HG03558 (cell line): ENCODE results near the gene VPS26C.
"Not testable (repeated sequence)": the region's sequence is repeated elsewhere in the genome, so short reads cannot be mapped to it uniquely, and the experiment has no call there.

ENCODE experiments used
- ATAC-seq: cut with Tn5 transposase; IDR thresholded peaks from one replicate; pipeline ENCODE4 v1.9.1; 2021; ENCODE audit warnings: moderate number of reproducible peaks; ENCODE audit not compliant: unreplicated experiment; ENCODE audit errors: extremely low read depth

The VPS26C gene

DNA sequence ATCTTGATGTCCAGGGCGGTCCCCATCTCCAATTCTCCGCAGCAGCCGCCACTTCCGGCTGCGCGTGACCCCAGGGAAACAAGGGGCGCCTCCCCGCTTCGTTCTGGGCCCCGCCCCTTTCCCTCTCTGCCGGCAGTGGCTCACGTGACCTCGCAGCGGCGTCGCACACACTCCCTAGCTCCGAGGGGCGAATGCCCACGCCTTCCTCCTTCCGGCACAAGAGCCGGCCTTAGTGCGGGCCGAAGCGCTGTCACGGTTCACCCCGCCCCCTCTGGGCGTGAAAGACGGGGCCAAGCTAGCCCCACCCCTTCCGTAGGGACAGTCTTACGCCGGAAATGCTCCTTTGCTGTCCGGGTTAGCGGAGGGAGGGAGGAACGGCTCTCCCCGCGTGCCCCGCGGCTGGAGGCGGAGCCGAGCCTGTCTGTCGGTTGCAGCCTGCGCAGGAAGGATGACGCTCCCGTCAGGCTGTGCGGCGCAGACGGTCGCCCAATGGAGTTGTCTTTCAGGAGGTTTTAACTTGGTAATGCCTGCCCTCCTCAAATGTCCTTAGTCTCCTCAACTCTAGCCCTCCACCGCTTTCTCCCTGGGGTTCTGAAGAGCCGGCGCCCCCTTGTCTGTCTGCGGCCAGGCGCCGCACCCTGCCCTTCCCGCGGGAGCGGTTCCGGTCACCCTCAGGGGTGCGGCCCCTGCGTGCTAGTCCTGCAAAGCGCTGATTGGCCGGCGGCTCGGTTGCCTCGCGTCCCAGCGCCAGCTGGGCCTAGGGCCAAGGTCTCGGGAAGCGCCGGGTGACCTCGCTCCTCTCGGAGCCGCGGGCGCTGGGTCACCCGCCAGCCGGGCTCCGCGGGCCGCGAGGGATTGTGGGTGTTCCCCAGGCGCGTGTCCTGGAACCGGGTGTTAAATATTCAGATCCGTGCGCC, at the start of gene VPS26C:
Gene VPS26C (minus strand): TSS at position 66 of the 917 bp plus-strand sequence. CDS start 40 bp downstream, at position 26.
- ATAC-seq = peak; percentile 89

DNA sequence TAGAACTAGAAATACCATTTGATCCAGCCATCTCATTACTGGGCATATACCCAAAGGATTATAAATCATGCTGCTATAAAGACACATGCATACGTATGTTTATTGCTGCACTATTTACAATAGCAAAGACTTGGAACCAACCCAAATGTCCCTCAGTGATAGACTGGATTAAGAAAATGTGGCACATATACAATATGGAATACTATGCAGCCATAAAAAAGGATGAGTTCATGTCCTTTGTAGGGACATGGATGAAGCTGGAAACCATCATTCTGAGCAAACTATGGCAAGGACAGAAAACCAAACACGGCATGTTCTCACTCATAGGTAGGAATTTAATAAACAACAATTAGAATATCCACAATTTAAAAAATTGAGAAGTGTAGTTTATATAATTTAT, 48.9 kb upstream of the VPS26C start:
- ATAC-seq = not testable (repeated sequence)

DNA sequence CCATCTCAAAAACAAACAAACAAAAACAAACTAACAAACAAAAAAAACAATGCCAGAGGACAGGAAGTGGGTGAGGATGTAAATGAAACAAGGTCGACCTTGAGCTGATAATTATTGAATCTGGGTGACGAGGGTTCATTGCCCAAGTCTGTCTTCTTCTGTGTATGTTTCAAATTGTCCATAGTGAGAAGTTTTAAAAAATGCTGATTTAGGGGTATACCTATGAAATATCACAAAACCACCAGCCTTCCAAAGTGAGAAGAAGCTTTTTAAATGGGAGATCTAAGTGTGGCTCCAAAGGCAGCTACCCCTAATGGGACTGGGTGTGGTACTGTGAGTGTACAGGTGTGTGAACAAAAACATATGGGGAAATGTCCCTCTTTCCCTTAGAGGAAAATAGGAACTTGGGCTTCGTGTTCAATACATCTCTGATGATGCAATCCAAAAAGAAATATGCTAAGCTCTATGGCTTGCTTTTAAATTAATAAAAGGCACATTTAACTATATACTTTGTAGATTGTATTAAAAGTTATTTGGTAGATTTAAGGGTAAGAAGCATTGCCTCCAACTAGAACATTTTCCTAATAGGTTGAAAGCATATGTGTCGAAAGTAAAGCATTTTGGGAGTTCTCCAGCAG, 33.1 kb upstream of the VPS26C start:
- ATAC-seq = no peak

DNA sequence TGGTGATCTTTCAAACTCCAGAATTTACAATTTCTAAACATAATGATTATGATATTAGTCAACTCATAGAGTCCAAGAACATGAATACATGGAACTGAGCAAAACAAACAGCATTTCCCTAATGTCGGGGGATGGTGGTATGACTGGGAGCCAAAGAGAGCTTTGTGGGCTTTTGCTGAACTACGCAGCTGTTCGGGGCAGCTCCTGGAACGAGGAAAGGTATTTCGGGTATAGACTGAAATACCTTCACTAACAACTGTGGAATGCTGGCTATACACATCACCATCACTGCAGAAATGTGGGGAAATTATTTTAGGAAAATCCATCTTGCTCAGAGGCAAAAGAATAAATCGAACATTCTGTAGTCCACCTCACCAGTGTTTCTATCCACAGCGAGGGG, 30.2 kb upstream of the VPS26C start:
- no peak for ATAC-seq

DNA sequence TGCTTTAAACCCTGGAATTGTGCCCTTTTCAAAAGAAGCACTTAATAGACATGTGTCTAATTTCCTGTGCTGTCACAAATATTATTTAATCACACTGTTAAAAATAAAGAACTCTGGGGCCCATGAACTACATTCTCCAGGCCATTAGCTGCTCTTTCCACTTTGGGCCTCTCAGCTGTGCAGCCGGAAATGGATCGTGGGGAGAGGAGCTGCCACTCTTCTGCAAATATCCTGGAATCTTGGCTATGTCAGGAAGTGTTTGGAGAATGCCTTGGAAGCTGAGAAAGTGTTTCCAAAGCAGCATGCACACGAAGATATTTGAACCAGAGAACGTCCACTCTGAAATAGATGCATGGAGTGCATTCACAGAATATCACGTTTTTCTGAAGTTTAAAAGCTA, 27.5 kb upstream of the VPS26C start:
- no peak for ATAC-seq

DNA sequence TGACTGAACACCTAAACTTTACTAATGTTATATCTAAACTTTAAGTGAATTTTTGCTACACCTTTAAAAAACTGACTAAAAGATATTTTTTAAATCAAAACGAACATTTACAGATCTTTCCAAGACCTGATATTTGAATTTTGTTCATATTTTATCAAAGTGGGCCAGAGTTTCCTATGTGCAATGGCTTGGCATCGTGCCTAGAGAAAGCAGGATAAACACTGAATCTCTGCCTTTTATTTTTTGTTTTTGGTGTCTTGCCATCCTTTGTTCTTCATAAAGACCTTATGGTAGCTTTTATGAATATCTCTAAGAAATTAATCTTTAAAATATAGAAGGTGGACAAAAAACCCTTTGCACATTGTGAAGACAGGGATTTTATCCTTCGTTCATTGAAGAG, 25.8 kb upstream of the VPS26C start:
- no peak for ATAC-seq

DNA sequence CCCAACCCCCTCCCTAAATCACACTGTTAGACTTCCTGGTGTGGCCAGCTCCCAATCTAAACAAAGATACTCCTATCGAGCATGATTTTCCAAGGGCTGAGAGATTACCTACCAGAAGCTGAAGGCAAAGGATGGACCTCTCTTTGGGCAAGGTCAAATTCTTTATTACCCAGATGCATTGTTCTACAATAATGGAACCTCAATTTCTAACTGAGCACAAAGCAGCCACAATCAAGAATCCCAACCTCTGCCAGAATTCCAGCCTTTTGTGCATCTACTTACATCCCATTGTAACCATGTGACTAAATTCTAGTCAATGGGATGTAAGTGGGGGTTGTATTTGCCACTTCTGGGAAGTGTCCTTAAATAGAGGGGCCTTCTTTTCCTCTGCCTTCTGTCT, 24.9 kb upstream of the VPS26C start:
- no peak for ATAC-seq

DNA sequence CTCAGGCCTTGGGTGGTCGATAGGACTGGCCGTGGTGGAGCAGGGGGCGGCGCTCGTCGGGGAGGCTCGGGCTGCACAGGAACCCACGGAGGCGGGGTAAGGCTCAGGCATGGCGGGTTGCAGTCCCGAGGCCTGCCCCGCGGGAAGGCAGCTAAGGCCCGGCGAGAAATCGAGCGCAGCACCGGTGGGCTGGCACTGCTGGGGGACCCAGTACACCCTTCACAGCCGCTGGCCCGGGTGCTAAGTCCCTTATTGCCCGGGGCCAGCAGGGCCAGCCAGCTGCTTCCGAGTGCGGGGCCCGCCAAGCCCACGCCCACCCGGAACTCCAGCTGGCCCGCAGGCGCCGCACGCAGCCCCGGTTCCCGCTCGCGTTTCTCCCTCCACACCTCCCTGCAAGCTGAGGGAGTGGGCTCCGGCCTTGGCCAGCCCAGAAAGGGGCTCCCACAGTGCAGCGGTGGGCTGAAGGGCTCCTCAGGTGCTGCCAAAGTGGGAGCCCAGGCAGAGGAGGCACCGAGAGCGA, 16.1 kb upstream of the VPS26C start:
- ATAC-seq = not testable (repeated sequence)

DNA sequence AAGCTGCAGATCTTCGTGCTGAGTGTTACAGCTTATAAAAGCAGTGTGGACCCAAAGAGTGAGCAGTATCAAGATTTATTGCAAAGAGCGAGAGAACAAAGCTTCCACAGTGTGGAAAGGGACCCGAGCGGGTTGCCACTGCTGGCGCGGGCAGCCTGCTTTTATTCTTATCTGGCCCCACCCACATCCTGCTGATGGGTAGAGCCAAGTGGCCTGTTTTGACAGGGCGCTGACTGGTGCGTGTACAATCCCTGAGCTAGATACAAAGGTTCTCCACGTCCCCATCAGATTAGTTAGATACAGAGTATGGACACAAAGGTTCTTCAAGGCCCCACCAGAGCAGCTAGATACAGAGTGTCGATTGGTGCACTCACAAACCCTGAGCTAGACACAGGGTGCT, 15.5 kb upstream of the VPS26C start:
- ATAC-seq = not testable (repeated sequence)

DNA sequence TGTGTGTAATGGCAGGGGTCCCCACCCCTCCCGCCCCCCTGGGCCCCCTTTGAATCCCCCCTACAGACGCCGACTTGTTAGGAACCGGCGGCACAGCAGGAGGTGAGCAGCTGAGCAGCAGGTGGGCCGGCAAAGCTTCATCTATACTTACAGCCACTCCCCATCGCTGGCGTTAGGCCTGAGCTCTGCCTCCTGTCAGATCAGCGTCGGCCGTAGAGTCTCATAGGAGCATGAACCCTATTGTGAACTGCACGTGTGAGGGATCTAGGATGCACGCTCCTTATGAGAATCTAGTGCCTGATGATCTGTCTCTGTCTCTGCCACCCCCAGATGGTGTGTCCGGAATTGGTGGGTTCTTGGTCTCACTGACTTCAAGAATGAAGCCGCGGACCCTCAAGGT, 14.9 kb upstream of the VPS26C start:
- no peak for ATAC-seq

DNA sequence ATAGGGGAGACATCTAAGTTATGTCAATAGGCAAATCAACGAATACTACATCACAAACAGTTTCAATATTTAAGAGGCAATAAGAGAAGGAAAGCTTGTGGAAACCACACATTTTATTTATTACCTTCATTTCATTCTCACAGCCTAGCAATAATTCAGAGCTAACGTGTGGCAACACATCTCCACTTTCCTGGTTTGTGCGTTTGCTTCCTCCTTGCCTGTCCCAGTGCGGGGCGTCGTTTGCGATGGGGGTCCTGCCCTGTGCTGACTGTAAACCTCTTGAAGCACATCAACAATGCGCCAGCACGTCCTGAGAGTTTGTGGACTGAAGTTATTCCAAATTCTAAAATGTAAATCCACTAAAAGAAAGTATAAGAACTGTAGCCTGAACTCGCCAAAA, 14.4 kb upstream of the VPS26C start:
- ATAC-seq = no peak

DNA sequence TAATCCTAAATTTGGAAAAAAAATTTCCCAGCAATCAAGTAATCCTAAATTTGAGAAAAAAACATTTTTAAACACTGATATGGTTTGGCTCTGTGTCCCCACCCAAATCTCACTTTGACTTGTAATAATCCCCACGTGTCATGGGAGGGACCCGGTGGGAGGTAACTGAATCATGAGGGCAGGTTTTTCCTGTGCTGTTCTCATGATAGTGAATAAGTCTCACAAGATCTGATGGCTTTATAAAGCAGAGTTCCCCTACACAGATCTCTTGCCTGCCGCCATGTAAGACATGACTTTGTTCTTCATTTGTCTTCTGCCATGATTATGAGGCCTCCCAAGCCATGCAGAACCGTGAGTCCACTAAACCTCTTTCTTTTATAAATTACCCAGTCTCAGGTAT, 12.1 kb upstream of the VPS26C start:
- not testable (repeated sequence) for ATAC-seq

DNA sequence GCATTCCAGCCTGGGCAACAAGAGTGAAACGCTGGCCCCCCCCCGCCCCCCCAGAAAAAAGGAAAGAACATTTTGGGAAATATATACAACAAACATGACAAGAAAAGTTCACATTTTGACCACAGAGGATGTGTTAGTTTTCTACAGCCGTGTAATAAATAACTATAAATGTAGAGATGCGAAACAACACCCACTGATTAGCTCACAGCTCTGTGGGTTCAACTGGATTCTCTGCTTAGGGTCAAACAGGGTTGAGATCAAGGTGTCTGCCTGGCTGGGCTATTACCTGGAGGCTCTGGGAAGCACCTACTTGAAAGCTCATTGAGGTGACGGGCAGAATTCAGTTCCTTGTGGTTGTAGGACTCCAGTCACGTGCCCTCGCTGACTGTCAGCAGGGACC, 11.1 kb upstream of the VPS26C start:
- no peak for ATAC-seq

DNA sequence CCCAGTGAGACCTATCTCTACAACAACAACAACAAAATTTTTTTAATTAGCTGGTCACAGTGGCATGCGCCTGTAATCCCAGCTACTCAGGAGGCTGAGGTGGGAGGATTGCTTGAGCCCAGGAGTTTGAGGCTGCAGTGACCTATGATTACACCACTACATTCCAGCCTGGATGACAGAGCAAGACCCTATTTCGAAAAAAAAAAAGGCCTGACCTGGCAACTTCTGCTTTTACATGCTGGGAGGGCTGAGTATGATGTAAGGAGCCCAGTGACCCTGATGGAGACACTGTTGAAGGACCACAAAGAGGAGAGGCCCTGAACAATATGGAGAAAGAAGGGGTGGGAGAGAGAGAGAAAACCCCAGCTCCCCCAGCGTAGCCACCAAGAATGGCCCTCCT, 9.2 kb upstream of the VPS26C start:
- no peak for ATAC-seq

DNA sequence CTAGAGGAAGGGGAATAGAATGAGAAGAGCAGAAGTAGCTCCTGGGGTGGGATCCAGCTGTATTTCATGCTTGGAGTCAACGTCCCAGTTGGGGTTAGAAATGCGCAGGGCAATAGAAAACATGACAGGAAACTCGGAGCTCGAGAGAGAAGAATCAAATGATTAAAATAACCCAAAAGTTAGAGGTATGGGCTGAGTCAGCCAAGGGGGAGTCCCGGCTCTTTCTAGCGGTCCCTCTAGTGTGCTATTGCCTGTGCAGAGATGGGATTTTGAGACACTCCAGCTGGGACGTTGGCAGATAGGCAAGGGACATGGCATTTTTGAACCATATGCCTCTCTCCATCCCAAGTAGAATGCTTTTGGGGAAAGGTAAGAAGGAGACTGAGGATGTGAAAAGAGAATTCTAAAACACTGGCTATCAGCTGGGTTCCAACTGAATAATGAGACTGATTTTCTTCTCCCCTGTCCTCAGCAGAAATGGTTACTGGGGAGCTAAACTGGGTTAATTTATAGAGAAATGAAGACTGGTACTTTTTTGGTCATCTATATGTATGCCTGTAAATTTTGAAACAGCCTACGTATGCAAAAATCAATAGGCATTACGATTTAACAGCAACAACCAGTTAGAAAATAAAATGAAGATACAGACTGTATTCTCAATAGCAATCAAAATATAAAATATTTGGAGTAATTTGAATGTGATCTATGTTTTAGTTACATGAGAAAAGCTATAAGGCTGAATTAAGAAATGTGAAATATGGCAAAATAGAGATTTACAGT, 7.0 kb upstream of the VPS26C start:
- no peak for ATAC-seq

DNA sequence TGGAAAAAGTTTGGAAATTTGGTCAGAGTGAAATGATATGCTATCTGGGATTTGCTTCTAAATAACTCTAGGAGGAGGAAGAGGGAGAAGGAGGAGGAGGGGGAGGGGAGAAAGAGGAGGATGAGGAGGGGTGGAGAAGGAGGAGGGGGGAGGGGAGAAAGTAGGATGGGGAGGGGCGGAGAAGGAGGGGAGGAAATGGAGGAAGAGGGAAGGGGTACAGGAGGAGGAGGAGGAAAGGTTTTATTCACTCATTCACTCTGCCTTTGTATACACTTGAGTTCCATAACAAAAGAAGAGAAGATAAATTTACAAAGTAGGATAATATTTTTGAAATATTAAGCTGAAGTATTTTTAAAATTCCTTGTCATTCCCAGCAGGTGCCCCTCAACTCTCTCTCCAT, 6.3 kb upstream of the VPS26C start:
- no peak for ATAC-seq

DNA sequence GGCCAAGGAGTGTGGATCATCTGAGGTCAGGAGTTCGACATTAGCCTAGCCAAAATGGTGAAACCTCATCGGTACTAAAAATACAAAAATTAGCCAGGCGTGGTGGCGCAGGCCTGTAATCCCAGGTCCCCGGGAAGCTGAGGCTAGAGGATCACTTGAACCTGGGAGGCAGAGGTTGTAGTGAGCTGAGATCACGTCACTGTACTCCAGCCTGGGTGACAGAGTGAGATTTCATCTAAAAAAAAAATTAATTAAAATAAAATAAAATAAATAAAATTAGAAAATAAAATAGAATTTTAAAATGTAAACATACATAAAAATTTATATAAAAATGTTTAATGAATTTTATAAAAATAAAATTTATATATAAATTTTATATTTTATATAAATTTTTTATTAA, 5.8 kb upstream of the VPS26C start:
- no peak for ATAC-seq

DNA sequence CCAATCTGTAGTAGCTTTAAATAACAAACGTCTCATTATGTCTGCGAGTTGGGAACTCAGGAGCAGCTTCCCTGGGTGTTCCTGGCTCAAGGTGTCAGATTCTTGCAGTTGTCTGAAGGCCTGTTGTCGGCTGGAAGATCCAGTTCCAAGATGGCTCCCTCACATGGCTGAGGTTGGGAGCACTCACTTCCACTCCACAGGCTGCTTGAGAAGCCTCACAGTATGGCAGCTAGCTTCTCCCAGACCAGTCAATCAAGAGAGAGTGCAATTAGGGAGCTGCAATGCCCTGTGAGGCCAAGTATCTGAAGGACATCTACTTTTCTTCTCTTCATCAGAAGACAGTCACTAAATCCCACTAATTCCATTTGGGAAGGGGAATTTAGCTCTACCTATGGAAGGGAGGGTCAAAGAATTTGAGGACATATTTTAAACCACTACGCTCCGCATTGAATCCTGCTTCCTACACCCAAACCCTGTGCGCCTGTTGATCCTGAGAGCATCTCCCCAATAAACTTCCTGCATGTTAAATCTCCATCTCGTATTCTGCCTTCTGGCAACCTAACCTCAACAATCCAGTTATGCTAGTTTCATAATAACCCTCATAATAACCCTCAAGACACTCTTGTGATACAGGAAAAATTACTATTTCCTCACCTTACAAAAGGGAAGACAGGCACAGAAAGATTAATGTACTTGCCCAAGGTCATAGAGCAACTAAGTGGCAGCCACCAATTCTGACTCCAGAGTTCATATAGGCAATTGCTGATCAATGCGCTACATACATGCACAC, 3.6 kb upstream of the VPS26C start:
- ATAC-seq = no peak

DNA sequence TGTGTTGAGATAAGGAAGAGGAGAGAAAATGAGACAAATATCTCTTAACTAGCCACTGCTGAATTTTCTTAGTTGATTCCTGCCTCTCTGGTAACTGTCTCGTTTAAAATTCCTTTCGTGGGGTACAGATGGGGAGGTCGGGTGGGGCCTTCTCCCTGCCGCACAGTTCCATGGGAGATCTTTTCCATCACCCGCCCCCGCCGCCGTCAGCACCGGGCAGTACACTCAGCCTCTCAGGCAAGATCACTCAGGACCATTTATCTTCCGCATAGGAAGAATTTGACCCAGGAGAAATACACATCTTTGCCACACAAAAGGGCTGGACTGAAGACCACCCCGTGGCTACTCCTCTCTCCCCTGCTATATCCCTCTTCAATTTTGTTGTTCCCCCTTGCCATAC, 2.3 kb upstream of the VPS26C start:
- ATAC-seq = no peak

DNA sequence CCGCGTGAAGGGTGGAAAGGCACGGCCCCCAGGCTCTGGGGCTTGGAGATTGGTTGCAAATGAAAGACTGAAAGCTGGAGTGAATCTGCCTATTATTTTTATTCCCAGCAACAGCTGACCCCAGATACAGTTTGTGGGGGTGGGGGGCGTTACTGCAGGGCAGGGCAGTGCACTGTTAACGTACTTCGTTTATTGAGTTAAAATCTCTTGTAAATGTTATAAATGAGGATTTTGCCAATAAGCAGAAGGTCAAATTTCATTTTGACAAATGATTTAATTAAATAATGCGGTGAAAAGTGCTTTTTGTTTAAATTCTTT, 1.0 kb upstream of the VPS26C start:
- ATAC-seq = no peak
